ENCODE data around the gene CDK5RAP3.
"Not testable (repeated sequence)": the region's sequence is repeated elsewhere in the genome, so short reads cannot be mapped to it uniquely, and the experiment has no call there.

The CDK5RAP3 gene

DNA sequence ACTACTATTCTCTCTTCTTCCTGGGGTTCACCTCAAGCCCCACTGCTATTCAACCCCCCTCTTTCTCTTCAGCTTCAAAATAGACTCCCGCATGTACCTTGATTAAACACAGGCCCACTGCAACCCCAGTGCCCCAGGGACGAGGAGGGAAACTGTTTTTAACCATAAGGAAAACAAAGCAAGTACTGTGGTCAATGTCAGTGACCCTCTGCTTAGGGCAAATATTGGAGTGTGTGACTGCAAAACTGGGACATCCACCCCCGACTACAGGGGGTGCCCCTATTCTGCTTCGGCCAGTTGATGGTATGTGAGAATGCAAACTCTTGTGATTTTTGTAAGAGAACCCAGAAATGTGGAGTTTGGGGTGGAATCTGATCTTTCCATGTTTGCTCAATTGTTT is 39.1 kb upstream of the CDK5RAP3 start:
- TF ChIP-seq, protein P1, sequence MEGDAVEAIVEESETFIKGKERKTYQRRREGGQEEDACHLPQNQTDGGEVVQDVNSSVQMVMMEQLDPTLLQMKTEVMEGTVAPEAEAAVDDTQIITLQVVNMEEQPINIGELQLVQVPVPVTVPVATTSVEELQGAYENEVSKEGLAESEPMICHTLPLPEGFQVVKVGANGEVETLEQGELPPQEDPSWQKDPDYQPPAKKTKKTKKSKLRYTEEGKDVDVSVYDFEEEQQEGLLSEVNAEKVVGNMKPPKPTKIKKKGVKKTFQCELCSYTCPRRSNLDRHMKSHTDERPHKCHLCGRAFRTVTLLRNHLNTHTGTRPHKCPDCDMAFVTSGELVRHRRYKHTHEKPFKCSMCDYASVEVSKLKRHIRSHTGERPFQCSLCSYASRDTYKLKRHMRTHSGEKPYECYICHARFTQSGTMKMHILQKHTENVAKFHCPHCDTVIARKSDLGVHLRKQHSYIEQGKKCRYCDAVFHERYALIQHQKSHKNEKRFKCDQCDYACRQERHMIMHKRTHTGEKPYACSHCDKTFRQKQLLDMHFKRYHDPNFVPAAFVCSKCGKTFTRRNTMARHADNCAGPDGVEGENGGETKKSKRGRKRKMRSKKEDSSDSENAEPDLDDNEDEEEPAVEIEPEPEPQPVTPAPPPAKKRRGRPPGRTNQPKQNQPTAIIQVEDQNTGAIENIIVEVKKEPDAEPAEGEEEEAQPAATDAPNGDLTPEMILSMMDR (IDR thresholded peaks at IDR 0.05; ENCODE audit: borderline replicate concordance, extremely low read depth, low read length, poor library complexity, severe bottlenecking): no peak
- TF ChIP-seq EZH2 (IDR thresholded peaks at IDR 0.05; ENCODE audit: borderline replicate concordance, low read depth, low read length, severe bottlenecking): no peak
- peaks cover 26% of the 10 kb centered on the region; the same call in 1 of the 2 replicates for H3K36me3 ChIP-seq (ENCODE audit: insufficient read depth, low read length)
- H3K9me3 ChIP-seq (ENCODE audit: insufficient read depth, low read length, severe bottlenecking): no peaks in the 10 kb centered on the region
- DNase-seq: no peak
- H2AFZ ChIP-seq (ENCODE audit: low read depth, low read length): no peak overlapping the region
- H3K9ac ChIP-seq (ENCODE audit: low read depth, low read length): no peak overlapping the region
- no peaks in the 10 kb centered on the region; the same call in 1 of the 2 replicates for H4K20me1 ChIP-seq (ENCODE audit: insufficient read depth, low read length)
- H3K4me2 ChIP-seq (ENCODE audit: insufficient read depth, low read length): no peak overlapping the region
- no peak overlapping the region for H3K4me3 ChIP-seq (ENCODE audit: low read depth in 1 of 2, low read length in 2 of 2)
- H3K4me1 ChIP-seq (ENCODE audit: insufficient read depth, low read length): no peaks in the 10 kb centered on the region
- ATAC-seq (ENCODE audit: insufficient read depth, low read depth): no peak
- no peaks in the 10 kb centered on the region; the same call in 1 of the 2 replicates for H3K79me2 ChIP-seq (ENCODE audit: insufficient read depth, low read length)
- H3K27me3 ChIP-seq (ENCODE audit: insufficient read depth, low read length, poor library complexity): no peaks in the 10 kb centered on the region
- no peak overlapping the region for H3K27ac ChIP-seq (ENCODE audit: low read length)

DNA sequence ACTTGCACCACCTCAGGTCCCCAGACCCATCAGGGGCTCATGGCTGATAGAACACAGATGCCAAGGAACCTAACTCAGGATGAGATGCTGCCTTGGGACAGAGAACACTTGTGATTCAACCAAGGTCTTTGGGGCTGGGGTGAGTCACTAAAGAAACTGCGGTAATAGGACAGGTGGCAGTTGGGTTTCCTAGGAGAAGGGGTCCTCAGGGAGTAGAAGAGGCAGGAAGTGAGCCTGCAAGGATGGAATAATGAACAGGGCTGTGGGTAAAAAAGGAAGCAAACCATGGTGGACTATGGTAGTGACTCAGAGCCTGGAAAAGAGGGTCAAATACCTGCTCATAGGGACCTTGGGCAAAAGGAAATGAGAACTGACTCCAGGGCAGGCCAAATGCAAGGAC is 36.1 kb upstream of the CDK5RAP3 start:
- Histone ChIP-seq H3K9me3 (ENCODE audit: insufficient read depth, low read length, severe bottlenecking) (no peaks in the 10 kb centered on the region), H4K20me1 (ENCODE audit: insufficient read depth, low read length) (no peaks in the 10 kb centered on the region; the same call in 1 of the 2 replicates), H3K4me2 (ENCODE audit: insufficient read depth, low read length) (no peak overlapping the region), H3K36me3 (ENCODE audit: insufficient read depth, low read length) (peaks cover 8% of the 10 kb centered on the region; the same call in 1 of the 2 replicates), H3K4me3 (ENCODE audit: low read depth in 1 of 2, low read length in 2 of 2) (no peak overlapping the region), H3K9ac (ENCODE audit: low read depth, low read length) (no peak overlapping the region), H3K79me2 (ENCODE audit: insufficient read depth, low read length) (no peaks in the 10 kb centered on the region; the same call in 1 of the 2 replicates), H3K27me3 (ENCODE audit: insufficient read depth, low read length, poor library complexity) (no peaks in the 10 kb centered on the region), H3K4me1 (ENCODE audit: insufficient read depth, low read length) (peaks cover 2% of the 10 kb centered on the region; the same call in 1 of the 2 replicates), H2AFZ (ENCODE audit: low read depth, low read length) (no peak overlapping the region), H3K27ac (ENCODE audit: low read length) (no peak overlapping the region)
- DNase-seq (no peak), ATAC-seq (ENCODE audit: insufficient read depth, low read depth) (no peak)
- TF ChIP-seq EZH2 (IDR thresholded peaks at IDR 0.05; ENCODE audit: borderline replicate concordance, low read depth, low read length, severe bottlenecking): no peak

DNA sequence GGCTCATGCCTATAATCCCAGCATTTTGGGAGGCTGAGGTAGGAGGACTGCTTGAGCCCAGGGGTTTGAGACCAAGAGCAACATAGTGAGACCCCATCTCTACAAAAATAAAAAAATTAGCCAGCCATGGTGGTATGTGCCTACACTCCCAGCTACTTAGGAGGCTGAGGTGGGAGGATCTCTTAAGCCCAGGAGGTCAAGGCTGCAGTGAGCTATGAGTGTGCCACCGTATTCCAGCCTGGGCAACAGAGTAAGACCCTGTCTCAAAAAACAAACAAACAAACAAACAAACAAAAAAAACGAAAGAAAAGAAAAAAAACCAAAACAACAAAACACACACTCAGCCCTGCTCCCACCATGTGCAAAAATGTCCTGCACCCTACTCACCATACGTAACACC is 35.4 kb upstream of the CDK5RAP3 start:
- H3K36me3 ChIP-seq (ENCODE audit: insufficient read depth, low read length); H3K9ac ChIP-seq (ENCODE audit: low read depth, low read length); H3K4me2 ChIP-seq (ENCODE audit: insufficient read depth, low read length); H3K27ac ChIP-seq (ENCODE audit: low read length); ATAC-seq (ENCODE audit: insufficient read depth, low read depth); H3K79me2 ChIP-seq (ENCODE audit: insufficient read depth, low read length); DNase-seq; H3K27me3 ChIP-seq (ENCODE audit: insufficient read depth, low read length, poor library complexity); H4K20me1 ChIP-seq (ENCODE audit: insufficient read depth, low read length); H3K9me3 ChIP-seq (ENCODE audit: insufficient read depth, low read length, severe bottlenecking); H2AFZ ChIP-seq (ENCODE audit: low read depth, low read length); H3K4me3 ChIP-seq (ENCODE audit: low read depth in 1 of 2, low read length in 2 of 2); H3K4me1 ChIP-seq (ENCODE audit: insufficient read depth, low read length): not testable (repeated sequence)

- H3K27me3 ChIP-seq (ENCODE audit: insufficient read depth, low read length, poor library complexity): no peaks in the 10 kb centered on the region
- H3K4me3 ChIP-seq (ENCODE audit: low read depth in 1 of 2, low read length in 2 of 2): no peak overlapping the region
- peaks cover 3% of the 10 kb centered on the region for H3K79me2 ChIP-seq (ENCODE audit: insufficient read depth, low read length)
- ATAC-seq (ENCODE audit: insufficient read depth, low read depth) (no peak), DNase-seq (no peak)
- H4K20me1 ChIP-seq (ENCODE audit: insufficient read depth, low read length): no peaks in the 10 kb centered on the region; the same call in 1 of the 2 replicates
- no peak overlapping the region for H3K9ac ChIP-seq (ENCODE audit: low read depth, low read length)
- H3K4me2 ChIP-seq (ENCODE audit: insufficient read depth, low read length): no peak overlapping the region
- no peaks in the 10 kb centered on the region for H3K9me3 ChIP-seq (ENCODE audit: insufficient read depth, low read length, severe bottlenecking)
- no peak overlapping the region for H3K27ac ChIP-seq (ENCODE audit: low read length)
- peaks cover 13% of the 10 kb centered on the region for H3K4me1 ChIP-seq (ENCODE audit: insufficient read depth, low read length)
- no peak overlapping the region for H2AFZ ChIP-seq (ENCODE audit: low read depth, low read length)
- TF ChIP-seq, protein P1 (IDR thresholded peaks at IDR 0.05; ENCODE audit: borderline replicate concordance, extremely low read depth, low read length, poor library complexity, severe bottlenecking): no peak
- TF ChIP-seq EZH2 (IDR thresholded peaks at IDR 0.05; ENCODE audit: borderline replicate concordance, low read depth, low read length, severe bottlenecking): no peak
- no peaks in the 10 kb centered on the region for H3K36me3 ChIP-seq (ENCODE audit: insufficient read depth, low read length)
Observed at GRCh38 chr17:47935961-47936360, 35.0 kb upstream of the CDK5RAP3 start.

All from DND-41 (cell line).